Ramos (cell line): ENCODE measurements around the gene CCL25.
"Not testable (repeated sequence)": the region's sequence is repeated elsewhere in the genome, so short reads cannot be mapped to it uniquely, and the experiment has no call there.

Experiments used
- in situ Hi-C: fragments of 300-500 bp; cut with MboI; formaldehyde crosslinking; loops from one replicate; pipeline ENCODE4 v1.14.3; 2022; ENCODE audit warnings: low sequenced_read_pairs; ENCODE audit not compliant: unreplicated experiment

The CCL25 gene

GRCh38 chr19:8084152-8084551 lies 31.6 kb downstream of the CCL25 start:
- in situ Hi-C loops, result no loop called here

GRCh38 chr19:8085598-8086408 lies 33.2 kb downstream of the CCL25 start:
- in situ Hi-C loops, result no loop called here

GRCh38 chr19:8086849-8087248 lies 34.3 kb downstream of the CCL25 start:
- in situ Hi-C loops, result no loop called here

- in situ Hi-C loops, result no loop called here
Observed at GRCh38 chr19:8087876-8088275, 35.3 kb downstream of the CCL25 start.

- in situ Hi-C loops, result no loop called here
Observed at GRCh38 chr19:8088752-8089663, 36.4 kb downstream of the CCL25 start.

GRCh38 chr19:8089664-8090601 lies 37.4 kb downstream of the CCL25 start:
- in situ Hi-C loops, result no loop called here

- in situ Hi-C loops, result no loop called here
Observed at GRCh38 chr19:8090950-8091349, 38.4 kb downstream of the CCL25 start.

- in situ Hi-C loops, result no loop called here
Observed at GRCh38 chr19:8093740-8094139, 41.2 kb downstream of the CCL25 start.

- in situ Hi-C loops, result no loop called here
Observed at GRCh38 chr19:8094336-8094735, 41.8 kb downstream of the CCL25 start.

GRCh38 chr19:8095354-8095886 lies 42.9 kb downstream of the CCL25 start:
- in situ Hi-C loops, result no loop called here

GRCh38 chr19:8096071-8096470 lies 43.5 kb downstream of the CCL25 start:
- in situ Hi-C loops, result no loop called here

GRCh38 chr19:8097198-8097597 lies 44.6 kb downstream of the CCL25 start:
- in situ Hi-C loops, result no loop called here

- in situ Hi-C loops, result no loop called here
Observed at GRCh38 chr19:8097681-8098567, 45.4 kb downstream of the CCL25 start.

GRCh38 chr19:8101311-8101710 lies 48.8 kb downstream of the CCL25 start:
- in situ Hi-C loops, result no loop called here

- in situ Hi-C loops, result not testable (repeated sequence)
Observed at GRCh38 chr19:8101910-8102309, 49.4 kb downstream of the CCL25 start.

- in situ Hi-C loops, result no loop called here
Observed at GRCh38 chr19:8105471-8105870, 52.9 kb downstream of the CCL25 start.

- in situ Hi-C loops, result no loop called here
Observed at GRCh38 chr19:8107301-8107903, 54.8 kb downstream of the CCL25 start.

GRCh38 chr19:8108560-8109445 lies 56.2 kb downstream of the CCL25 start:
- in situ Hi-C loops, result no loop called here
